Measurements from ENCODE around the gene MED7. TPM values are rescaled to one million over a fixed set of nuclear protein-coding genes. Genes with fewer than 3 reads are reported as not detected.

The MED7 gene, protein sequence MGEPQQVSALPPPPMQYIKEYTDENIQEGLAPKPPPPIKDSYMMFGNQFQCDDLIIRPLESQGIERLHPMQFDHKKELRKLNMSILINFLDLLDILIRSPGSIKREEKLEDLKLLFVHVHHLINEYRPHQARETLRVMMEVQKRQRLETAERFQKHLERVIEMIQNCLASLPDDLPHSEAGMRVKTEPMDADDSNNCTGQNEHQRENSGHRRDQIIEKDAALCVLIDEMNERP
- 12.6 to 22.4 TPM (median 17.7 TPM) in 5 replicates for total RNA-seq (2022; extraction: Qiagen RNA extraction; ENCODE audit: low read depth)

DNA sequence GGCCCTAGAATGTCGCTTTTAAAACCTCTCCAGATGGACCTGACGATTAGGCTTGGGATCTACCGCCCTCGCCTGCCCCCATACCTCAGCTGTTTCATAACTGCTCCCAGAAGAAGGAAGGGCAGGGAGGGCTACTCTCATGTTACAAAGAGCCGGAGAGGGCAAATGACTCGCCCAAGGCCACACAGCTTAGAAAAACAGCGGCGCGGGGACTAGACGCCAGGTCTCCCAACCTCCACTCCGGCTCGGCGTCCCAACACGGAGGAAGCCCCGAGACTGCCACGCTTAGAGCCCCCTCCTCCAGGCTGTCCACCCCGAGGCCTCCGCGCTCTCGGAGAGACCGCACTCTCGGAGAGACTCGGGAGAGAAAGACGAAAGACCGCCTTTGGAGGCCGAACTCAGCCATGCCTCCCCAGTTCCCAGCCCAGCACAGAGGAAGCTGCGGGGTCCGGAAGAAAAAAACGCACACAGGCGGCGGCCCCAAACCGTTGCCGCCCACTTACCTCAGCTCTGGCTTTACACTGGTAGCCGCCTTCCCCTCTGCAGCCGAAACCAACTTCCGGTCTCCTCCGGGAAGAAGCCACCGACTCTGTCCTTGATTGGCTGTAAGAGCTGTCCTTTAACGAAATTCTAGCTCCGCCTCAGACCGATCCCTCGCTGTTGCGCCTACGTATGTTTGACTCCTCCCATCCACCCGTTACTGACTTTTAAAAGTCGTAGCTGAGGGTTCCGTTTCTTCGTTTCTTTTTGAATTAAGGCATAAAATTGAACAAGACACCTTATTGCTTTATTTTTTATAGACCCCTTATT, at the start of gene MED7:
MED7 (minus strand) TSS at position 549 of the 810 bp plus-strand sequence. CDS start 3,434 bp downstream, outside the sequence.

DNA sequence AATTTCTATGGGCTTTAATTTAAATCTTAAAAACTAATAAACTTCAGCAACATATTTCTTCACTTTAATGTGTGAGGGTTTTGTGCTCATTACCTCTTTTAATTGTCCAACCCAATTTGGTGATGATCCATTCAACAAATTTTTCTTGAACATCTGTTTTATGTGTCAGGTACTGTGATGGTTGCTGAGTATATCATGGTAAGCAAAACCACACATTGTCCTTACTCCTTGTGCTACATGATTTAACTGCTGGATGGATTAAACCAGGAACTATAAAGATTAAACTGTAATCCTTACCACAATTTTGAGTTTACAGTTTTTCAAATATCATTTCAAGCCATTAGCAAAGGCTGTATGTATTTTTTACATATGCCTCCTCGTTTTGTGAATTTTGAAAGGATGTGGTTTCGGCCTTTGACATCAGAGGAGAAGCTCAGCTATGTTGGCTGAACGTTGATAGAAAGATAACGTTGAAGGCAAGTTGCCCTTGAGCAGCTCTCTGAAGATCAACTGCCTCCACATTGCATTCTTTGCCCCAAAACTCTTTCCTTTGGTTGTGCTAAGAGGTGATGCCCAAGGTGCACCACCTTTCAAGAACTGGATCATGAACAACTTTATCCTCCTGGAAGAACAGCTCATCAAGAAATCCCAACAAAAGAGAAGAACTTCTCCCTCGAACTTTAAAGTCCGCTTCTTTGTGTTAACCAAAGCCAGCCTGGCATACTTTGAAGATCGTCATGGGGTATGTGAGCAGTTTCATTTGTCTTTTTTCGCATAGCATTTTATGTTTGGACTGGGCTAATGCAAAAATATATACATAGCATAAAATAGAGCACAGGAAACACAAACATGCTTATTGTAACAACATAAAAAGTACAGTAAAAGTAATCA, 38.0 kb upstream of the MED7 start, which contains the start of gene ITK:
ITK (plus strand) TSS at position 467 of the 891 bp plus-strand sequence; CDS start at position 605, 138 bp downstream.

DNA sequence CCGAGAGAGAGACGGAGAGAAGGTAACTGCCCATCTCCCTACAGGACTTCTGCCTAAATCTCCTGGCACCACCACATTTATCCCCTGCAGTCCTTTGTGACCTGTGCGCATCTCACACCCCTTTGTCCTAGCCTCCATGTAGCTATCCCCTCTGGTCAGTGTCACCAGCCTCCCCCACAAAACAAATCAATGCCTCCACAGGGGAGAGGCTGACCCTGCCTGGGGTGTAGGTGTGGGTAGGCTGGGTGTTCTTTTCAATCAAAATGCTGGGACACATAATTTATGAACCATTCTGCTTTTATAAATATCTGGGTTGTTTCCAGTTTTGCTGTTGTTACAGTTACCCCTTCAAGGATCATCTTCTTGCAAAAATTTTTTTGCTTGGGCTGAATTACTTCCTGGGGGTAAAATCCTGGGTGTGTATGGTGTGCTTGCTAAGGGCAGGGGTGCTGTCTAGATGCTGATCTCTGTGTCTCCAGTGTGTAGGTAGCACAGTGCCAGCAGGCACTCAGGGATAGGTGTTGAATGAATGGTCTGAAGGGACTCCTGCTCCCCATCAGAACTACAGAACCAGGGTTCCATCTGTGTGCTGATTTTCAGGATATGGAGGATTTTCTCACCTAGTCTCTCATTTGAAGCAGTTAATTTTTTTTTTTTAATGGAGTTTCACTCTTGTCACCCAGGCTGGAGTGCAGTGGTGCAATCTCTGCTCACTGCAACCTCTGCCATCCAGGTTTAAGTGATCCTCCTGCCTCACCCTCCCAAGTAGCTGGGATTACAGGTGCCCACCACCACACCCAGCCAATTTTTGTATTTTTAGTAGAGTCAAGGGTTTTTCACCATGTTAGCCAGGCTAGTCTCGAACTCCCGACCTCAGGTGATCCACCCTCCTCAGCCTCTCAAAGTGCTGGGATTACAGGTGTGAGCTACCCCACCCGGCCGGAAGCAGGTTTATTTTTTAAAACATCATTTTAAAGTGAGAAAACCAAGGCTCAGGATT, 23.8 kb upstream of the MED7 start, which contains the start of gene GARIN3:
GARIN3 (minus strand) TSS at position 51 of the 1,000 bp plus-strand sequence. CDS start 96 bp downstream, outside the sequence.

GRCh38 chr5:157108976-157109375, 33.7 kb downstream of the MED7 start, which contains the start of gene HAVCR2:
Gene HAVCR2 (minus strand): TSS chr5:157109044. CDS start chr5:157108983, 61 bp downstream.

Other genes starting within 250 kb of the MED7 start
- gene TIMD4, start 179.6 kb downstream of the MED7 start, total RNA-seq (2022; extraction: Qiagen RNA extraction; ENCODE audit: low read depth) = 0.48 to 1.3 TPM (median 0.90 TPM) in 5 replicates
- 22.0 to 42.6 TPM (median 35.7 TPM) in 5 replicates for gene HAVCR1, start 83.7 kb downstream of the MED7 start, total RNA-seq (2022; extraction: Qiagen RNA extraction; ENCODE audit: low read depth)
- 0.22 to 0.39 TPM (median 0.30 TPM) in 5 replicates for gene HAVCR2, start 33.8 kb downstream of the MED7 start, total RNA-seq (2022; extraction: Qiagen RNA extraction; ENCODE audit: low read depth)
- not detected in 5 replicates for gene GARIN3, start 23.4 kb upstream of the MED7 start, total RNA-seq (2022; extraction: Qiagen RNA extraction; ENCODE audit: low read depth)
- gene ITK, start 38.0 kb upstream of the MED7 start, total RNA-seq (2022; extraction: Qiagen RNA extraction; ENCODE audit: low read depth) = 0.03 to 0.41 TPM (median 0.08 TPM) in 5 replicates
- gene CYFIP2, start 123.3 kb upstream of the MED7 start, total RNA-seq (2022; extraction: Qiagen RNA extraction; ENCODE audit: low read depth) = 16.5 to 22.6 TPM (median 21.3 TPM) in 5 replicates

Data from A549 treated with GW870086 at 1 μM for 4 hours (cell line).